H1 (cell line): Measurements from ENCODE around the gene NELFE. TPM values are rescaled to one million over a fixed set of nuclear protein-coding genes. Genes with fewer than 3 reads are reported as not detected.

Source experiments
- CTCF ChIA-PET: fragments of 300-600 bp; sonication (Branson Sonifier 250); formaldehyde crosslinking; loops from one replicate; lab custom pipeline; 2021; ENCODE audit not compliant: partially characterized antibody; lab: Charles Lee
- POLR2A ChIA-PET: fragments of 300-600 bp; sonication (Branson Sonifier 250); formaldehyde crosslinking; loops from one replicate; lab custom pipeline; 2021; ENCODE audit warnings: inconsistent platforms; ENCODE audit not compliant: partially characterized antibody; lab: Charles Lee
- DNase-seq, 2 experiments: peaks; one replicate each; pipeline versions ENCODE4 v3.0.0 to v3.0.0-alpha.2; 2010 to 2022; ENCODE audit warnings: low spot score in 2 of 2, low read depth in 1 of 2, mixed read lengths in 1 of 2
- FAIRE-seq: peaks from 2 replicates; lab custom pipeline; 2011; peaks lifted over from hg19 to GRCh38; lab: Jason Lieb, UNC
- H2AFZ ChIP-seq: 2 replicates; pipeline ENCODE4 v1.8.1; 2012; ENCODE audit warnings: low read length, inconsistent platforms
- H2AK5ac ChIP-seq: 2 replicates; pipeline ENCODE4 v1.6.1; 2013; ENCODE audit warnings: low read depth, low read length
- H2BK120ac ChIP-seq: replicated peaks from 2 replicates; pipeline ENCODE3; 2013; ENCODE audit warnings: low read depth, low read length, inconsistent platforms
- H2BK12ac ChIP-seq: 2 replicates; pipeline ENCODE4 v1.6.1; 2013; ENCODE audit warnings: low read depth, low read length
- H2BK15ac ChIP-seq: 2 replicates; pipeline ENCODE4 v1.6.1; 2013; ENCODE audit warnings: low read length
- H2BK20ac ChIP-seq: 2 replicates; pipeline ENCODE4 v1.6.1; 2013; ENCODE audit warnings: low read length
- H2BK5ac ChIP-seq: 2 replicates; pipeline ENCODE4 v1.6.1; 2013; ENCODE audit warnings: low read depth, low read length
- H3K14ac ChIP-seq: 2 replicates; pipeline ENCODE4 v1.6.1; 2013; ENCODE audit warnings: inconsistent platforms; ENCODE audit not compliant: insufficient read length
- H3K18ac ChIP-seq: 2 replicates; pipeline ENCODE4 v1.6.1; 2013; ENCODE audit warnings: low read length; ENCODE audit errors: extremely low read depth
- H3K23ac ChIP-seq: 2 replicates; pipeline ENCODE4 v1.6.1; 2013; ENCODE audit warnings: inconsistent platforms; ENCODE audit not compliant: insufficient read length
- H3K23me2 ChIP-seq: 2 replicates; pipeline ENCODE4 v1.6.1; 2013; ENCODE audit warnings: low read depth, low read length
- H3K27ac ChIP-seq: 2 replicates; pipeline ENCODE4 v1.6.1; 2011; ENCODE audit warnings: low read depth, low read length, inconsistent platforms
- H3K27me3 ChIP-seq, 4 experiments: replicated peaks in 1 of 4; 1 replicate in 1 of 4; 2 replicates in 3 of 4; pipeline versions ENCODE4 v1.6.1 to v1.8.1; 2011 to 2013; ENCODE audit warnings: low read length in 3 of 4, mild to moderate bottlenecking in 3 of 4, inconsistent platforms in 2 of 4, mixed read lengths in 2 of 4, moderate library complexity in 1 of 4; ENCODE audit not compliant: control insufficient read depth in 3 of 4, insufficient read depth in 3 of 4; ENCODE audit errors: extremely low read depth in 1 of 4
- H3K36me3 ChIP-seq, 4 experiments: 2 replicates each; pipeline versions ENCODE4 v1.6.1 to v1.8.1; 2011 to 2013; ENCODE audit warnings: mild to moderate bottlenecking in 4 of 4, low read length in 3 of 4, moderate library complexity in 2 of 4, control low read depth in 1 of 4, inconsistent platforms in 1 of 4; ENCODE audit not compliant: insufficient read depth in 4 of 4, control insufficient read depth in 2 of 4
- H3K4ac ChIP-seq: replicated peaks from 2 replicates; pipeline ENCODE3; 2013; ENCODE audit warnings: low read length, low read depth, mixed read lengths, inconsistent platforms; ENCODE audit not compliant: insufficient read length
- H3K4me1 ChIP-seq, 4 experiments: replicated peaks in 1 of 4; 1 replicate in 1 of 4; 2 replicates in 3 of 4; pipeline versions ENCODE4 v1.6.1 to v1.8.1; 2011 to 2013; ENCODE audit warnings: low read length in 3 of 4, inconsistent platforms in 2 of 4, mixed read lengths in 1 of 4; ENCODE audit not compliant: insufficient read depth in 4 of 4, control insufficient read depth in 3 of 4
- H3K4me2 ChIP-seq, 2 experiments: 2 replicates each; pipeline versions ENCODE4 v1.6.1 to v1.8.1; 2011 to 2013; ENCODE audit warnings: low read depth in 2 of 2, low read length in 2 of 2, control low read depth in 1 of 2, inconsistent platforms in 1 of 2, mild to moderate bottlenecking in 1 of 2; ENCODE audit not compliant: insufficient read depth in 1 of 2
- H3K4me3 ChIP-seq, 4 experiments: fragments of 200-600, 300-600 bp in 1 of 4; sonication (generic), shearing (Covaris generic), sonication (Bioruptor Twin) in 1 of 4; 2 replicates each; pipeline versions ENCODE4 v1.5.1 to v1.8.1; 2011 to 2016; ENCODE audit warnings: low read length in 4 of 4, low read depth in 3 of 4, control low read depth in 2 of 4, inconsistent platforms in 2 of 4, mild to moderate bottlenecking in 2 of 4, mixed read lengths in 1 of 4, moderate library complexity in 1 of 4; ENCODE audit not compliant: insufficient read depth in 2 of 4; ENCODE audit errors: extremely low read depth in 1 of 4
- H3K56ac ChIP-seq: replicated peaks from 2 replicates; pipeline ENCODE3; 2013; ENCODE audit warnings: low read depth, mild to moderate bottlenecking, mixed read lengths, low read length, inconsistent platforms; ENCODE audit not compliant: insufficient read length
- H3K79me1 ChIP-seq: 2 replicates; pipeline ENCODE4 v1.6.1; 2013; ENCODE audit warnings: low read depth, low read length, control low read depth
- H3K79me2 ChIP-seq, 2 experiments: 2 replicates each; pipeline versions ENCODE4 v1.6.1 to v1.8.1; 2012 to 2013; ENCODE audit warnings: low read length in 2 of 2, mild to moderate bottlenecking in 2 of 2, inconsistent platforms in 1 of 2; ENCODE audit not compliant: insufficient read depth in 2 of 2, control insufficient read depth in 1 of 2
- H3K9ac ChIP-seq, 4 experiments: replicated peaks in 1 of 4; 1 replicate in 1 of 4; 2 replicates in 3 of 4; pipeline versions ENCODE4 v1.6.1 to v1.8.1; 2011 to 2013; ENCODE audit warnings: low read depth in 3 of 4, low read length in 3 of 4, control low read depth in 2 of 4, mild to moderate bottlenecking in 2 of 4, moderate library complexity in 2 of 4, inconsistent platforms in 1 of 4; ENCODE audit errors: extremely low read depth in 1 of 4
- H3K9me3 ChIP-seq, 2 experiments: 2 replicates each; pipeline versions ENCODE4 v1.6.1 to v1.8.1; 2012 to 2013; ENCODE audit warnings: mild to moderate bottlenecking in 2 of 2, moderate library complexity in 2 of 2, control low read depth in 1 of 2, inconsistent platforms in 1 of 2, low read depth in 1 of 2, low read length in 1 of 2, mixed read lengths in 1 of 2; ENCODE audit not compliant: insufficient read depth in 2 of 2
- H4K20me1 ChIP-seq, 2 experiments: replicated peaks in 1 of 2; 2 replicates each; pipeline versions ENCODE3 to v1.8.1; 2011 to 2013; ENCODE audit warnings: inconsistent platforms in 2 of 2, low read length in 2 of 2, mild to moderate bottlenecking in 1 of 2; ENCODE audit not compliant: insufficient read depth in 2 of 2, control insufficient read depth in 1 of 2
- H4K5ac ChIP-seq: 2 replicates; pipeline ENCODE4 v1.6.1; 2013; ENCODE audit warnings: low read length, low read depth, mixed read lengths, inconsistent platforms; ENCODE audit not compliant: insufficient read length
- H4K8ac ChIP-seq: 2 replicates; pipeline ENCODE4 v1.8.0; 2013; ENCODE audit warnings: mild to moderate bottlenecking, moderate library complexity, low read length, inconsistent platforms; ENCODE audit not compliant: insufficient read depth; ENCODE audit errors: extremely low read depth
- H4K91ac ChIP-seq: replicated peaks from 2 replicates; pipeline ENCODE3; 2013; ENCODE audit warnings: low read length, mixed read lengths, inconsistent platforms; ENCODE audit not compliant: insufficient read length
- ASH2L ChIP-seq: fragments of 200-600, 300-600 bp; sonication (generic); IDR thresholded peaks from one replicate; pipeline ENCODE4 v1.7.1; 2017; ENCODE audit warnings: low read length
- CHD2 ChIP-seq: IDR thresholded peaks from 2 replicates; pipeline ENCODE4 v1.6.1; 2012; ENCODE audit warnings: low read length, improper control_type of control experiment
- GTF2F1 ChIP-seq: IDR thresholded peaks from 2 replicates; pipeline ENCODE4 v1.6.1; 2012; ENCODE audit warnings: low read depth, low read length, improper control_type of control experiment, borderline replicate concordance
- JUN ChIP-seq: IDR thresholded peaks from 2 replicates; pipeline ENCODE4 v1.6.1; 2011; ENCODE audit warnings: low read depth, mild to moderate bottlenecking, improper control_type of control experiment, low read length
- SIN3A ChIP-seq, 2 experiments: IDR thresholded peaks in 1 of 2; conservative IDR thresholded peaks in 1 of 2; 2 replicates each; pipeline ENCODE4 v1.6.1; 2011 to 2012; ENCODE audit warnings: low read length in 2 of 2, improper control_type of control experiment in 1 of 2, low read depth in 1 of 2, mild to moderate bottlenecking in 1 of 2
- TAF1 ChIP-seq: IDR thresholded peaks from 2 replicates; pipeline ENCODE4 v1.6.1; 2011; ENCODE audit warnings: mild to moderate bottlenecking, low read depth, low read length
- TEAD4 ChIP-seq: IDR thresholded peaks from 2 replicates; pipeline ENCODE4 v1.6.1; 2012; ENCODE audit warnings: low read depth, low read length, inconsistent platforms, mixed read lengths
- WGBS, 2 experiments: shearing (Covaris generic) in 1 of 2; methylation state at CpG; one replicate each; pipeline versions ENCODE4 v1.1.6 to v1.1.7; 2013 to 2015; ENCODE audit warnings: low lambda C conversion rate in 2 of 2, mixed read lengths in 2 of 2, inconsistent platforms in 1 of 2, low coverage in 1 of 2, missing lambda C conversion rate in 1 of 2; ENCODE audit not compliant: insufficient replicate concordance in 2 of 2, insufficient coverage in 1 of 2, insufficient read length in 1 of 2; ENCODE audit errors: extremely low coverage in 1 of 2, missing lambda C conversion rate in 1 of 2; 5-methylcytosine and 5-hydroxymethylcytosine counted together
- polyA plus RNA-seq, 7 experiments: library from polyadenylated mRNA; depleted of rRNA in 3 of 7; stranded (reverse) in 5 of 7; unstranded in 2 of 7; fragments of >200 nt in 5 of 7; fragments of 200-250 nt in 2 of 7; gene quantifications; 1 replicate in 5 of 7; 2 replicates in 1 of 7; 4 replicates in 1 of 7; pipeline versions ENCODE4 v1.2.1 to v1.2.3, GENCODE V29; 2011 to 2013; ENCODE audit warnings: missing spikeins in 2 of 7, mixed read lengths in 2 of 7
- total RNA-seq: library from RNA; stranded (reverse); fragmentation: NEBNext Ultra II Directional; extraction: Animal tissue kit (Norgen Biotek cat#: 25700); gene quantifications from 2 replicates; pipeline ENCODE4 v1.2.1, GENCODE V29; 2021
- TF ChIP-seq, protein P1 (sequence below): IDR thresholded peaks from 2 replicates; pipeline ENCODE4 v1.6.1; 2011; ENCODE audit warnings: low read length, improper control_type of control experiment

The NELFE gene
- total and polyA plus RNA-seq, 2 of the 8 experiments (the other 6 are each of a cell fraction or from before 2014, with no cell fraction given): 49.2 to 71.5 TPM

DNA sequence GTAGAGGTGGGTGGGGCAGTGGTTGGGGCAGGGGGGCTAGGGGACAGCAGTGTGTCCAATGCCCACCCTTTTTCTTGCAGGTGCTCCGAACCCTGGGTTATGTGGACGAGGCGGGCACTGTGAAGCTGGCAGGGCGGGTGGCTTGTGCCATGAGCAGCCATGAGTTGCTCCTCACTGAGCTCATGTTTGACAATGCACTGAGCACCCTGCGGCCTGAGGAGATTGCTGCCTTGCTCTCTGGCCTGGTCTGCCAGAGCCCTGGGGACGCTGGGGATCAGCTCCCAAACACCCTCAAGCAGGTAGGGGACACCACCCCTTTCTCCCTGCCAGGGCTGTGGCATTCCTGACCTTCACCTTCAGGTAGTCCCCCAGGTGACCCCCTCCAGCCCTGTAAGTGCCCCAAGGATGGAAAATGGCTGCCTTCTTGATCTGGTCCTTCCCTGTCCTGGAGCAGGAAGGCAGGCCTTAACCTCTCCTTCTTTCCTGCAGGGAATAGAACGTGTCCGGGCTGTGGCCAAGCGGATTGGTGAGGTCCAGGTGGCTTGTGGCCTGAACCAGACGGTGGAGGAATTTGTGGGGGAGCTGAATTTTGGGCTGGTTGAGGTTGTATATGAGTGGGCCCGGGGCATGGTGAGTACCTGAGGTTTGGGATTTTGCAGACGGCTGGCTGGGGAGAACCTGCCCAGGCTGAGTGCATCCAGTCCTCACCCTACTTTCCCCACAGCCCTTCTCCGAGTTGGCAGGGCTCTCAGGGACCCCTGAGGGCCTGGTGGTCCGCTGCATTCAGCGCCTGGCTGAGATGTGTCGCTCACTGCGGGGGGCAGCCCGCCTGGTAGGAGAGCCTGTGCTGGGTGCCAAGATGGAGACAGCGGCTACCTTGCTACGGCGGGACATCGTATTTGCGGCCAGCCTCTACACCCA is 10.3 kb upstream of the NELFE start:
- H2BK12ac ChIP-seq: no peak overlapping the region
- H3K56ac ChIP-seq: no peak overlapping the region
- H3K4me1 ChIP-seq: peaks cover 0 to 9% (median 5%) of the 10 kb centered on the region in 4 experiments; a peak in 5 of 7 replicates
- H2BK20ac ChIP-seq: no peak overlapping the region
- no peaks in the 10 kb centered on the region for H3K9me3 ChIP-seq
- no peak overlapping the region for H3K27ac ChIP-seq
- POLR2A ChIA-PET: interaction anchor here (0.6 to 15.3 kb wide), 5 partner anchors 14 to 220 kb away, joined by 3 to 279 read pairs (median 3); partner anchors contain the start of genes EHMT2, NELFE and SKIC2
- no peak overlapping the region for H3K14ac ChIP-seq
- H3K27me3 ChIP-seq: no peaks in the 10 kb centered on the region; a peak in 1 of 7 replicates
- no peak for TF ChIP-seq TAF1
- TF ChIP-seq GTF2F1: no peak
- no peak for TF ChIP-seq SIN3A (conservative IDR thresholded peaks at IDR 0.05 in 1 of 2, IDR thresholded peaks at IDR 0.05 in 1 of 2; ENCODE audit: low read depth in 1 of 2, low read length in 2 of 2)
- TF ChIP-seq ASH2L: no peak
- no peak for TF ChIP-seq JUN
- TF ChIP-seq, protein P1, sequence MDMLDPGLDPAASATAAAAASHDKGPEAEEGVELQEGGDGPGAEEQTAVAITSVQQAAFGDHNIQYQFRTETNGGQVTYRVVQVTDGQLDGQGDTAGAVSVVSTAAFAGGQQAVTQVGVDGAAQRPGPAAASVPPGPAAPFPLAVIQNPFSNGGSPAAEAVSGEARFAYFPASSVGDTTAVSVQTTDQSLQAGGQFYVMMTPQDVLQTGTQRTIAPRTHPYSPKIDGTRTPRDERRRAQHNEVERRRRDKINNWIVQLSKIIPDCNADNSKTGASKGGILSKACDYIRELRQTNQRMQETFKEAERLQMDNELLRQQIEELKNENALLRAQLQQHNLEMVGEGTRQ: no peak
- no peak for TF ChIP-seq CHD2
- TF ChIP-seq TEAD4: no peak
- H2BK15ac ChIP-seq: no peak overlapping the region
- no peak overlapping the region for H3K23ac ChIP-seq
- peaks cover 0 to 11% of the 10 kb centered on the region in 2 experiments; a peak in 1 of 4 replicates for H3K79me2 ChIP-seq
- H3K4me2 ChIP-seq: no peak overlapping the region
- H4K8ac ChIP-seq: peak overlapping the region; percentile 29; the same call in 1 of the 2 replicates
- FAIRE-seq (no peak), DNase-seq (no peak)
- no peak overlapping the region for H3K9ac ChIP-seq
- peaks cover 13 to 44% (median 34%) of the 10 kb centered on the region in 4 experiments for H3K36me3 ChIP-seq
- H2BK120ac ChIP-seq: no peak overlapping the region
- CTCF ChIA-PET: interaction anchor here (0.6 to 10.2 kb wide), 4 partner anchors 9 to 373 kb away, joined by 3 to 84 read pairs (median 4); partner anchors contain the start of genes NELFE and SKIC2
- H4K5ac ChIP-seq: no peak overlapping the region
- H3K23me2 ChIP-seq: peaks cover 13% of the 10 kb centered on the region
- H2AFZ ChIP-seq: no peak overlapping the region
- no peak overlapping the region for H2AK5ac ChIP-seq
- WGBS, 2 experiments: 93% methylated on average over 22 of the region's 23 CpGs; no CpG with 5 or more reads in 1 of the 2 experiments
- no peak overlapping the region for H3K4ac ChIP-seq
- peaks cover 0 to 3% of the 10 kb centered on the region in 2 experiments for H4K20me1 ChIP-seq
- H2BK5ac ChIP-seq: no peak overlapping the region
- no peak overlapping the region for H3K4me3 ChIP-seq
- H4K91ac ChIP-seq: no peak overlapping the region
- peaks cover 4% of the 10 kb centered on the region; the same call in 1 of the 2 replicates for H3K79me1 ChIP-seq
- H3K18ac ChIP-seq: no peak overlapping the region
